Keratinocyte (primary cell): ENCODE results near the gene OR51I2. TPM values are rescaled to one million over a fixed set of nuclear protein-coding genes. Genes with fewer than 3 reads are reported as not detected.

Experiments used
- DNase-seq: peaks from one replicate; pipeline ENCODE4 v3.0.0-alpha.2; 2011; ENCODE audit warnings: low read depth, missing footprints, low spot score
- FAIRE-seq: peaks from 2 replicates; lab custom pipeline; 2011; peaks lifted over from hg19 to GRCh38; lab: Jason Lieb, UNC
- H2AFZ ChIP-seq: 2 replicates; pipeline ENCODE4 v1.6.0; 2012; ENCODE audit warnings: low read length, control low read depth, inconsistent platforms; ENCODE audit not compliant: control insufficient read depth
- H3K27ac ChIP-seq: 2 replicates; pipeline ENCODE4 v1.5.1; 2011; ENCODE audit warnings: low read length; ENCODE audit not compliant: control insufficient read depth, insufficient read depth
- H3K27me3 ChIP-seq: 3 replicates; pipeline ENCODE4 v1.6.0; 2011; ENCODE audit warnings: low read length; ENCODE audit not compliant: control insufficient read depth, insufficient read depth; ENCODE audit errors: extremely low read depth
- H3K36me3 ChIP-seq, 2 experiments: 2 replicates in 1 of 2; 3 replicates in 1 of 2; pipeline ENCODE4 v1.5.1; 2011; ENCODE audit warnings: low read length in 2 of 2, mild to moderate bottlenecking in 1 of 2; ENCODE audit not compliant: control insufficient read depth in 2 of 2, insufficient read depth in 2 of 2; ENCODE audit errors: extremely low read depth in 1 of 2
- H3K4me1 ChIP-seq: 3 replicates; pipeline ENCODE4 v1.5.1; 2011; ENCODE audit warnings: low read length; ENCODE audit not compliant: control insufficient read depth, insufficient read depth; ENCODE audit errors: extremely low read depth
- H3K4me2 ChIP-seq: 3 replicates; pipeline ENCODE4 v1.6.0; 2011; ENCODE audit warnings: low read depth, low read length; ENCODE audit not compliant: control insufficient read depth, insufficient read depth; ENCODE audit errors: extremely low read depth
- H3K4me3 ChIP-seq, 3 experiments: fragments of 200-600 bp in 1 of 3; sonication (generic) in 1 of 3; 2 replicates in 2 of 3; 3 replicates in 1 of 3; pipeline ENCODE4 v1.5.1; 2011 to 2016; ENCODE audit warnings: low read length in 3 of 3, mild to moderate bottlenecking in 3 of 3, control low read depth in 2 of 3, inconsistent platforms in 1 of 3, low read depth in 1 of 3, mixed read lengths in 1 of 3, mixed run types in 1 of 3, moderate library complexity in 1 of 3; ENCODE audit not compliant: control insufficient read depth in 2 of 3, insufficient read depth in 2 of 3; ENCODE audit errors: extremely low read depth in 1 of 3
- H3K79me2 ChIP-seq: 2 replicates; pipeline ENCODE4 v1.6.0; 2012; ENCODE audit warnings: low read length; ENCODE audit not compliant: control insufficient read depth, insufficient read depth
- H3K9ac ChIP-seq: 3 replicates; pipeline ENCODE4 v1.6.0; 2011; ENCODE audit warnings: low read length; ENCODE audit not compliant: control insufficient read depth, insufficient read depth; ENCODE audit errors: extremely low read depth
- H3K9me1 ChIP-seq: 3 replicates; pipeline ENCODE4 v1.6.0; 2011; ENCODE audit warnings: low read length; ENCODE audit not compliant: control insufficient read depth, insufficient read depth; ENCODE audit errors: extremely low read depth
- H3K9me3 ChIP-seq: 2 replicates; pipeline ENCODE4 v1.5.1; 2012; ENCODE audit warnings: low read depth, low read length; ENCODE audit not compliant: control insufficient read depth
- H4K20me1 ChIP-seq: 3 replicates; pipeline ENCODE4 v1.6.0; 2011; ENCODE audit warnings: low read length; ENCODE audit not compliant: control insufficient read depth, insufficient read depth; ENCODE audit errors: extremely low read depth
- EZH2 ChIP-seq: IDR thresholded peaks from one replicate; pipeline ENCODE4 v1.6.1; 2012; ENCODE audit warnings: inconsistent platforms, mild to moderate bottlenecking, low read length, moderate library complexity
- dilution Hi-C: fragments of 300-500 bp; cut with MboI; formaldehyde crosslinking; loops from one replicate; pipeline ENCODE4 v1.7.0; 2020; ENCODE audit warnings: low sequenced_read_pairs; ENCODE audit not compliant: extremely low pct_ligation_motif_present
- polyA plus RNA-seq, 5 experiments: library from polyadenylated mRNA; depleted of rRNA in 3 of 5; stranded (reverse) in 3 of 5; stranded (forward) in 1 of 5; unstranded in 1 of 5; fragments of >200 nt; gene quantifications; 1 replicate in 1 of 5; 2 replicates in 3 of 5; 3 replicates in 1 of 5; pipeline versions ENCODE4 v1.2.1 to v1.2.3, GENCODE V29; 2011 to 2012; ENCODE audit warnings: missing spikeins in 2 of 5, low read depth in 1 of 5, low replicate concordance in 1 of 5
- TF ChIP-seq, protein P1 (sequence below), 3 experiments: IDR thresholded peaks in 1 of 3; conservative IDR thresholded peaks in 1 of 3; optimal IDR thresholded peaks in 1 of 3; 2 replicates in 2 of 3; 3 replicates in 1 of 3; pipeline versions ENCODE3 to v1.5.1; 2011; ENCODE audit warnings: low read length in 3 of 3, mild to moderate bottlenecking in 3 of 3, moderate library complexity in 2 of 3, control low read depth in 1 of 3, inconsistent platforms in 1 of 3; ENCODE audit not compliant: insufficient read depth in 2 of 3; ENCODE audit errors: extremely low read depth in 1 of 3

The OR51I2 gene
- polyA plus RNA-seq, 1 donor (not counting 4 experiments of a cell fraction or from before 2014, with no cell fraction given) = not detected

DNA sequence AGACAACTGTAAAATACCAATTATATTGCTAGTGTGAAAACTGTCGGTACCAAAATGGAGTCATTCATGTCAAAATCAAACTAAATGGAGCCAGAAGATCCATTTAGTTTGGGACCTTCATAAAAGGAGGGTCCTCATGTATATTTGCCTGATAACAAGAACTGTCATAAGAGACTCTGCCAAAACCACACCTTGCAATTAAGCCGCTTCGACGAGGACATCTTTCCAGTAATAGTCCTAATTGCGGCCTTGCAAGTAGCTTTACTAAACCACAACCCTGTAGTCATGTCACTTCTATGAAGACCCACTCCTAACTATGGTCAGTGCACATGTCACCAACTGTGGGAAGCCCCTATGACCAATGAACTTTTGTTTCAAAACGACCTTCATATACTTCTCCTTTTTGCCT is 51.3 kb downstream of the OR51I2 start:
- H3K79me2 ChIP-seq = no peaks in the 10 kb centered on the region
- no peak overlapping the region for H3K27ac ChIP-seq
- H3K9me1 ChIP-seq = no peaks in the 10 kb centered on the region
- no peaks in the 10 kb centered on the region for H4K20me1 ChIP-seq
- no peak for DNase-seq
- no peaks in the 10 kb centered on the region for H3K4me1 ChIP-seq
- H2AFZ ChIP-seq = no peak overlapping the region
- no peaks in the 10 kb centered on the region for H3K27me3 ChIP-seq
- H3K4me2 ChIP-seq = no peak overlapping the region
- no peak overlapping the region for H3K4me3 ChIP-seq
- no peaks in the 10 kb centered on the region for H3K9me3 ChIP-seq
- TF ChIP-seq EZH2 = no peak
- TF ChIP-seq, protein P1, sequence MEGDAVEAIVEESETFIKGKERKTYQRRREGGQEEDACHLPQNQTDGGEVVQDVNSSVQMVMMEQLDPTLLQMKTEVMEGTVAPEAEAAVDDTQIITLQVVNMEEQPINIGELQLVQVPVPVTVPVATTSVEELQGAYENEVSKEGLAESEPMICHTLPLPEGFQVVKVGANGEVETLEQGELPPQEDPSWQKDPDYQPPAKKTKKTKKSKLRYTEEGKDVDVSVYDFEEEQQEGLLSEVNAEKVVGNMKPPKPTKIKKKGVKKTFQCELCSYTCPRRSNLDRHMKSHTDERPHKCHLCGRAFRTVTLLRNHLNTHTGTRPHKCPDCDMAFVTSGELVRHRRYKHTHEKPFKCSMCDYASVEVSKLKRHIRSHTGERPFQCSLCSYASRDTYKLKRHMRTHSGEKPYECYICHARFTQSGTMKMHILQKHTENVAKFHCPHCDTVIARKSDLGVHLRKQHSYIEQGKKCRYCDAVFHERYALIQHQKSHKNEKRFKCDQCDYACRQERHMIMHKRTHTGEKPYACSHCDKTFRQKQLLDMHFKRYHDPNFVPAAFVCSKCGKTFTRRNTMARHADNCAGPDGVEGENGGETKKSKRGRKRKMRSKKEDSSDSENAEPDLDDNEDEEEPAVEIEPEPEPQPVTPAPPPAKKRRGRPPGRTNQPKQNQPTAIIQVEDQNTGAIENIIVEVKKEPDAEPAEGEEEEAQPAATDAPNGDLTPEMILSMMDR (optimal IDR thresholded peaks at IDR 0.05 in 1 of 3, IDR thresholded peaks at IDR 0.05 in 1 of 3, conservative IDR thresholded peaks at IDR 0.05 in 1 of 3; ENCODE audit: extremely low read depth in 1 of 3, insufficient read depth in 2 of 3, low read length in 3 of 3) = no peak
- dilution Hi-C loops = no loop called here
- no peak for FAIRE-seq
- H3K36me3 ChIP-seq = no peaks in the 10 kb centered on the region
- H3K9ac ChIP-seq = no peak overlapping the region

GRCh38 chr11:5504403-5504921 is 55.3 kb downstream of the OR51I2 start:
- FAIRE-seq = no peak

More at GRCh38 chr11:5504403-5504921, 55.3 kb downstream of the OR51I2 start:
- no peak for TF ChIP-seq EZH2
- TF ChIP-seq, protein P1 (optimal IDR thresholded peaks at IDR 0.05 in 1 of 3, IDR thresholded peaks at IDR 0.05 in 1 of 3, conservative IDR thresholded peaks at IDR 0.05 in 1 of 3; ENCODE audit: extremely low read depth in 1 of 3, insufficient read depth in 2 of 3, low read length in 3 of 3) = no peak
- no peaks in the 10 kb centered on the region for H4K20me1 ChIP-seq
- H3K79me2 ChIP-seq = no peaks in the 10 kb centered on the region
- no peak overlapping the region for H2AFZ ChIP-seq
- DNase-seq = no peak
- H3K4me1 ChIP-seq = no peaks in the 10 kb centered on the region
- H3K4me2 ChIP-seq = no peak overlapping the region
- H3K9ac ChIP-seq = no peak overlapping the region
- H3K4me3 ChIP-seq = no peak overlapping the region
- no peak overlapping the region for H3K27ac ChIP-seq
- no peaks in the 10 kb centered on the region for H3K9me1 ChIP-seq
- H3K27me3 ChIP-seq = no peaks in the 10 kb centered on the region
- dilution Hi-C loops = no loop called here
- H3K36me3 ChIP-seq = no peaks in the 10 kb centered on the region
- no peaks in the 10 kb centered on the region for H3K9me3 ChIP-seq
